NOMO-1 treated with DMSO at 0.1 percent for 48 hours (cell line): Measurements from ENCODE around the gene DNAI1.
"Not testable (repeated sequence)": the region's sequence is repeated elsewhere in the genome, so short reads cannot be mapped to it uniquely, and the experiment has no call there.

Source experiments
- DNase-seq: peaks from one replicate; lab custom pipeline; 2025; ENCODE audit not compliant: unreplicated experiment; lab: John Stamatoyannopoulos, UW

DNAI1 gene

DNA sequence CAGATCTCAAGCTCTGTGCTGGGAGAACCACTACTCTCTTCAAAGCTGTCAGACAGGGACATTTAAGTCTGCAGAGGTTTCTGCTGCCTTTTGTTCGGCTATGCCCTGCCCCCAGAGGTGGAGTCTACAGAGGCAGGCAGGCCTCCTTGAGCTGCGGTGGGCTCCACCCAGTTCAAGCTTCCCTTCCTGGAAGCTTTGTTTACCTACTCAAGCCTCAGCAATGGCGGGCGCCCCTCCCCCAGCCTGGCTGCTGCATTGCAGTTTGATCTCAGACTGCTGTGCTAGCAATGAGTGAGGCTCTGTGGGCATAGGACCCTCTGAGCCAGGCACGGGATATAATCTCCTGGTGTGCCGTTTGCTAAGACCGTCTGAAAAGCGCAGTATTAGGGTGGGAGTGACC lies 73.4 kb downstream of the DNAI1 start:
- not testable (repeated sequence) for DNase-seq

GRCh38 chr9:34536685-34537084 lies 78.1 kb downstream of the DNAI1 start:
- no peak for DNase-seq

DNA sequence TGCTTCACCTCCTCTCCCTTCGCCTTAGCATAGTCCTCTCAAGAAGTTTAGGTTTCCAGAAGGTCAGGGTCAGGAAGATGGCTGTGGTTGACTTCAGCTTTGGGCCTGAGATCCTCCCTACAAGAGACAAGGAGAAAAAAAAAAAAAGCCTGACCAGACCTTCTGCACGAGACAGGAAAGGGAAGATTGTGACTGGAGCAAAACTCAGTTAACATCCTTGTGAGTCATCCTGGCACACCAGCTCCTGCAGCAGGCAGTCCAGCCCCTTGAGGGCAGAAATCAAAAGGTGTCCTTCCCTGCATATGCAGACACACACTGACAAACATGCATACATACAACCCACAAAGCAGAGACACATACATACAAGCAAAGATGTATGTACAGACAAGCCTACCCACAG lies 82.2 kb downstream of the DNAI1 start:
- DNase-seq: no peak

GRCh38 chr9:34541540-34541939 lies 82.9 kb downstream of the DNAI1 start:
- DNase-seq: no peak

GRCh38 chr9:34544035-34544434 lies 85.4 kb downstream of the DNAI1 start:
- no peak for DNase-seq

GRCh38 chr9:34545497-34545896 lies 86.9 kb downstream of the DNAI1 start:
- DNase-seq: no peak

DNA sequence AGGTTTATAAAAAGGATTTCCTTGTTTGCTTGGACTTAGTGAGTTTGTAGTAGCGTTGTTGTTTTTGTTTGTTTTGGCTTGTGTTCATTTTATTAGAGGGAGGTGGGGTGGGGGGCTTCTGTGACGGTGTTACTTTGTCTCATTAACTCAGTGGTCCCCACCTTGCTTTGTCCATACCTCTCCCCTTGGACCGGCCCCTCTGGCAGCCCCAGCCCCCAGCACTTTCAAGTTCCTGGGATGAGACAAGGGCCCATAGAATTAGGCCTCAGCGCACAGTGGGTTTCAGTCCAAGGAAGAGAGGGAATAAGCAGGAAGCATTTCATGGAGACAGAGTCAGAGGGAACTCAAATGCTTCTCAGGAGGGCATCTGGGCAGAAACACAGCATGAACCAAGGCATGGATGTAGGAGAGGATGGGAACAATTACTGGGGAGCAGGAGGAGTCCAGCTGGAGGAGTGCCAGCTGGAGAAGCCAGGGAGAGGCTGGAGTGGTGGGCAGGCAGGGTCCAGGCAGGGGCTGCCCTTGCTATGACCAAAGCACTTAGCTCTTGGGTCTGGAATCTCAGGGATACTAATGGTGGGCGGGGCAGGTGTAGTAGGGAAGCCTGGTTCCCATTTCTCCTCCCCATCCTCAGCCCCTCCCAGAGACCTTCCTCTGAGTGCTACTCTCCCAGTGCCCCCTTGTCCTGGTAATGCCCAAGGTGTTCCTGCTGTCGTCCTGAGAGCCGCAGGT lies 87.7 kb downstream of the DNAI1 start:
- DNase-seq: no peak

DNA sequence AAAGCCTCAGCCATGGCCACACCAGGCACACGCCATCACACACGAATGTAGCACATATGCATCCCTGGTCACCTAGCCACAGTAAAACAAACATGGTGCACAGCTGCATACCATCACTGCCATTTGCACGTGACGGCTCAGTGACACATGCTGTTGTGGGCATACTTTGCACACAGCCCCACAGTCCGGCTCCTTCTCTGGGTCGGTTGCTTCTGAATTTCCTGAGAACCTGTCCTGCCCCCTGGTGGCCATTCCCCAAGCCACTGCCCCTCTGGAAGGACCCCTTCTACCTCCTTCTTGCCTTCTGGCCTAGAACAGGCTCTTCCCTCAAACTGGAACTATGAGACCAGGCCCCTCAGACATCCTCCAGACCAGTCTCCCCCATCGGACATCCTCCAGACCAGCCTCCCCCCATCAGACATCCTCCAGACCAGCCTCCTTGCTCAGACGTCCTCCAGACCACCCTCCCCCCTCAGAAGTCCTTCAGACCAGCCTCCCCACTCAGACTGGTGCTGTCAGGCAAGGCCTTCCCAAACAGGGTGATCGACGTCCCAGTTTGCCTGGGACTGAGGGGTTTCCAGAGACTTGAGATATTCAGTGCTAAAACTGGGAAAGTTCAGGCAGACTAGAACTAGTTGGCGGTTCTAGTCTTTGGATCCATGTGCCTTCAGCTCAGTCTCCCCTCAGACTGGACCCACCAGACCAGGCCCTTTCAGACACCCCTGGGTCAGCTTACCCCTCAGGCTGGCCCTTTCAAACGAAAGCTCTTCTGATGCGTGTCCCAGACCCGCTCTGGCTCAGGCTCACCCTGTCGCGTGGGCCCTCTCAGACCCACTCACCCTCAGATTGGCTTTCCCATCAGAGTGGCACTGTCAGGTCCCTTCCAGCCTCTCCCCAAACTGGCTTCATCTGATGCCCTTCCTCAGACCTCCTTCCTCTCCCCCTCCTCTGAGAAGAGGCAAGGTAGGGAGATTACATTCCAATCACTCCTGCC lies 88.5 kb downstream of the DNAI1 start:
- peak; percentile 59 for DNase-seq

GRCh38 chr9:34547960-34548611 lies 89.5 kb downstream of the DNAI1 start:
- DNase-seq: peak; percentile 15

GRCh38 chr9:34549407-34549732 lies 90.8 kb downstream of the DNAI1 start:
- no peak for DNase-seq

- no peak for DNase-seq
These were observed 91.5 kb downstream of the DNAI1 start for GRCh38 chr9:34550016-34550680.

- DNase-seq: no peak
These were observed 92.2 kb downstream of the DNAI1 start for GRCh38 chr9:34550681-34551270.

DNA sequence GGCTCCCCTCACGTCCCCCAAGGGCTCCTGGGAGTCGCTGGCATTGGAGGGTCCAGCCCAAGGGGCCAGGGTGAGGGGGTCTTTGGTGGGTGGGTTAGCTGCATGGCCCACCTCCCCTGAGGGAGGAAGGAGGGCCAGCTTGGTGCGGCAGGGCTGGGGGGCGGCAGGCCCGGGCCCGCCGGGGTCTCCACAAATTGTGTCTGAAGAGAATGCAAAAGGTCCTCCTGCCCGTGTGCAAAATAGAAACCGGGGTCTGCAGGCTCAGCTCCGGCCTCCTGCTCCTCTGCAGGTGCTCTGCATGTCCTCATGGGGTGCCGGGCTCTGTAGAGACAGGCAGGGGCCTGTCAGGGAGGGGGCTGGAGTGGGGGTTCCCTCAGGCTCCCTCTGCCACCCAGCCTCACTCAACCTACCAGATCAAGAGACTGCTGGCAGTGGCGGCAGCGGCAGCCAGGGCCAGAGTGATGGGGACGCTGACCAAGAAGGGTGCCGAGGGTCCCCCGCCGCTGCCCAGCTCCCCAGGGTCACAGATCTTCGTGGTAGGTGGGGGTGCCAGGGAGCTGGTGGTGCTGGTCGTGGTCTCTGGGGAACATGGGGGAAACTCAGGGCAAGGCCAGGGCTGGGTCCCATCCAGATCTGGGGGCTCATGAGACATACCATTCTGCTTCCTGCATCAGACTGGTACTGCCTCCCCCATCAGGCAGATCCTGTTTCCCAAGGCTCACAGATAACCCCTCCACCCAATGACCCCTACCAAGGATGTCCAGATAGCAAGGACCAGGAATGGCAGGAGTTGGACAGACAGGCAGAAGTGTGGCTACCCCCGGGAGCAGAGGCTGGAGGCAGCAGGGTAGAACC lies 93.4 kb downstream of the DNAI1 start:
- DNase-seq: no peak

- DNase-seq: no peak
These were observed 94.0 kb downstream of the DNAI1 start for GRCh38 chr9:34552606-34552981.

DNA sequence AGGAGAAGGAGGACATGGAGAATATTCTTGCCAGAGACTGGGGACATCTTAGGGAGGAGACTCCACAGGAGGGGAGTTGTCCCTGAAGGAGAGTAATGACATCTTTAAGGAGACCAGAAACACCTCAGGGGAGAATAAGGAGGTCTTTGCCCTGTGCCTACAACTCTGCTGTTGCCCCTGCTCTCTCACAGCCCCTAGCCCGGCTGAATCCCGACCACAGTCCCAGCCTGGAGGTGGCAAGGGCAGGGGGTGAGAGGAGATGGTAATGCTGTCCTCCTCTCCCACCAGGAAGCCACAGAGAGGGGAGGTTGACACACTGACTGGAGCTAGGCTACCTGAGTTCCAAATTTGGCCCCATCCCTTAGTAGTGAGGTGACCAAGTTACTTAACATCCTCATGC lies 94.4 kb downstream of the DNAI1 start:
- no peak for DNase-seq

DNA sequence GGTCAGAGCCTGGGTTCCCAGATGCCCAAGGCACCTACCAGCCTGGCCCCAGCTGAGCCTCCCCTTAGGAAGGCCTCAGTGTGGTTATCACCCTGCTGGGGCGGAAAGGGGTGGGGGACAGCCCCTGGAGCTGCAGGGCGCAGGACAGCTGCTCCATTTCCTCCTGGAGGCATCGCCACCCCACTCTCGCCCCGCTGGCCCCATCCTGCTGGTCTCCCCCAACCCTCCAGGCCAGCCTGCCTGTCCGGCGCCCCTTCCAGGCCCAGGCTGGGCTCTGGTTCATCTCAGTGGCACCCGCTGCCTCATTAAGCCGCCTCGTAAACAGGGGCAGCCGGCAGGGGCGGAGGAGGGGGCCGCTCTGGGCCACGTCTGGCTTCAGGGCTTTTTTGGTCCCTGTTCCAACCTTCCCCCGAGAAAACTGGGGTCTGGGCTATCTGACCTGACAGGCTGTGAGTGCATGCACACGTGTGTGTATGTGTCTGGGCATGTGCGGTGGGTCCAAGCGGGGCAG lies 95.0 kb downstream of the DNAI1 start:
- DNase-seq: no peak

- DNase-seq: no peak
These were observed 95.8 kb downstream of the DNAI1 start for GRCh38 chr9:34554211-34555001.

DNA sequence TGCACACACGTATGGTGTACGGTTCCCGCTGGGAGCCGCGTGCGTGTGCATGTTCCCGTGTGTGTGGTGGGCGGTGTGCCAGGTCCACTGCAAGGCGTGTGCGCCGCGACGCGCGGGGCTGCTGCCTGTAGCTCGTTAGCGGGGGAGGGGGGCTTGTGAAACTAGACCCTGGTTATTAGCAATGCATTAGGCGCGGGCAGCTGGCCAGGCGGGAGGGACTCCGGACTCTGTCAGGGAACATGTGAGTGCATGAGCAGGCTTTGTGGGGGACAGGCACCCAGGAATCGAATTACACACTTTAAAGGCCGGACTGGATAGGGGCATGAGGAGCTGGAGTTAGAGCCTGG lies 96.4 kb downstream of the DNAI1 start:
- no peak for DNase-seq

DNA sequence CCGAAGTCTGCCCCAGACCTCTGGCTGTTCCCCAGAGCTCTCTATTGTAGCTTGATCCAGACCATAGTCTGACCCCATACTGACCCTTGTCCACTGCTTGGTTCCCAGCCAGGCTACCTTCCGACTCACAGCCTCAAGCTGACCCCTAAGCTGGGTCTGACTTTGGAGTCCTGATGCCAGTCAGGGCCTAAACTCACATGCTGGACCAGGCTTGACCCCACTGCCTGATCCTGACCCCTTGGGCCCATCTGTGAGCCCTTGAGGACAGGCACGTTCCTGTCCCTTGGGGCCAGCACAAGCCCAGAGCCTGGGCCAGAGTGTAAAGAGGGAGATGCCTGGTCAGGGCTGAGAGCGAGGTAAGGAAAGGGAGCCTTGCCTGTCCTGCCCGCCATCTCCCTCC lies 96.9 kb downstream of the DNAI1 start:
- no peak for DNase-seq
